Heart right ventricle (tissue), 16 donors: Measurements from ENCODE around the gene TRIP10. TPM values are rescaled to one million over a fixed set of nuclear protein-coding genes. Genes with fewer than 3 reads are reported as not detected.

ENCODE experiments used
- ATAC-seq, 8 donors: fragments of 200-7000 bp; cut with Tn5 transposase; one replicate each; pipeline ENCODE4 v1.9.1; 2020; ENCODE audit warnings: mild to moderate bottlenecking in 8 of 8, moderate library complexity in 8 of 8, moderate number of reproducible peaks in 1 of 8
- DNase-seq, 2 donors: peaks; one replicate each; pipeline ENCODE4 v3.0.0-alpha.2; 2020
- H3K27ac ChIP-seq, 10 donors: fragments of 200-600 bp; sonication (generic) in 2 of 10; one replicate each; pipeline versions ENCODE4 v1.5.0 to v1.8.0; 2020 to 2022; ENCODE audit warnings: mild to moderate bottlenecking in 3 of 10
- H3K27me3 ChIP-seq, 7 donors: fragments of 200-600 bp; one replicate each; pipeline ENCODE4 v1.8.0; 2021 to 2022; ENCODE audit warnings: mild to moderate bottlenecking in 2 of 7
- H3K36me3 ChIP-seq, 9 donors: fragments of 200-600 bp; sonication (generic) in 1 of 9; one replicate each; pipeline versions ENCODE4 v1.5.0 to v1.8.0; 2020 to 2022; ENCODE audit warnings: mild to moderate bottlenecking in 2 of 9
- H3K4me1 ChIP-seq, 9 donors: fragments of 200-600 bp; sonication (generic) in 1 of 9; one replicate each; pipeline versions ENCODE4 v1.5.0 to v1.8.0; 2020 to 2022; ENCODE audit warnings: mild to moderate bottlenecking in 4 of 9
- H3K4me3 ChIP-seq, 10 donors: fragments of 200-600 bp; sonication (generic) in 2 of 10; one replicate each; pipeline versions ENCODE4 v1.5.0 to v1.8.0; 2020 to 2022; ENCODE audit warnings: mild to moderate bottlenecking in 7 of 10, moderate library complexity in 2 of 10
- H3K9me3 ChIP-seq, 11 donors: fragments of 200-600 bp in 10 of 11; sonication (generic) in 2 of 11; one replicate each; pipeline versions ENCODE4 v1.5.0 to v1.8.0; 2013 to 2022; ENCODE audit warnings: mild to moderate bottlenecking in 2 of 11, control low read depth in 1 of 11, moderate library complexity in 1 of 11
- CTCF ChIP-seq, 9 donors: fragments of 200-600 bp; sonication (generic) in 2 of 9; IDR thresholded peaks; one replicate each; pipeline versions ENCODE4 v1.5.0 to v1.8.0; 2021 to 2022; ENCODE audit warnings: antibody characterized with exemption in 9 of 9, mild to moderate bottlenecking in 5 of 9, moderate library complexity in 1 of 9
- WGBS, 2 donors: extraction: QIAGEN DNeasy Blood & Tissue Kit; methylation state at CpG; one replicate each; pipeline ENCODE4 v1.1.7; 2013; ENCODE audit warnings: inconsistent platforms in 1 of 2; 5-methylcytosine and 5-hydroxymethylcytosine counted together
- intact Hi-C, 10 donors: fragments of 100-400 bp; cut with DNase I; formaldehyde crosslinking; loops; one replicate each; pipeline versions ENCODE4 v1.11.1 to v1.14.2; 2022
- polyA plus RNA-seq, 2 donors: library from polyadenylated mRNA; stranded (reverse); fragments of 200-250 nt; gene quantifications; one replicate each; pipeline ENCODE4 v1.2.3, GENCODE V29; 2013
- total RNA-seq, 10 donors: library from RNA; stranded (reverse); fragmentation: NEBNext Ultra II Directional in 3 of 10; extraction: Animal tissue kit (Norgen Biotek cat#: 25700) in 3 of 10; gene quantifications; one replicate each; pipeline versions ENCODE4 v1.2.1 to v1.2.4, GENCODE V29; 2021 to 2023
- donor health status: Arrhythmogenic right ventricular cardiomyopathy.
- donor health status: ischemic (EF 13 %, LVEDD 7.1; RV severe dilation, severe dysfunction).
- donor health status: healthy with polysubstance abuse.
- donor health status: DM: no; HTN: yes; CAD: no.
- donor health status: DM: no; HTN: no; CAD: no.
- donor health status: ischemic (EF 25% LVEDD 6.9; RV normal size, moderate dysfunction).
- donor health status: ischemic (EF 25% LVEDD 5.7; RV mildly dilated, moderate dysfunction).
- donor health status: healthy.
- donor health status: DM: yes; HTN: yes; CAD: no.
- donor health status: Ischemic cardiomyopathy.
- donor health status: ischemic (EF 35%, LVEDD 5.7; RV mildly dilated, moderate dysfunction).
- donor health status: nonischemic (EF 11% LVEDD 7.7; RV severe dilation, severe dysfunction).
- donor health status: DM: yes; HTN: yes; CAD: no.
- donor health status: PGD.
- donor health status: ischemic (EF 29% LVEDD 5.4; RV normal size, mild dysfunction).
- donor health status: nonischemic (EF 23%, LVEDD 6.1; RV moderate dilation, normal function).

The TRIP10 gene
- total and polyA plus RNA-seq, 12 donors = 60.6 to 314 (median 76.0) TPM

GRCh38 chr19:6766357-6767080, 27.0 kb downstream of the TRIP10 start:
- no peak for DNase-seq
- Histone ChIP-seq H3K4me3 (peak overlapping the region in 5 of 10 donors; percentile 25 to 55 (median 45)), H3K36me3 (no peaks in the 10 kb centered on the region), H3K27ac (peak overlapping the region in 3 of 10 donors; percentile 53 to 74 (median 70)), H3K27me3 (peaks cover 7 to 64% (median 34%) of the 10 kb centered on the region in 7 donors), H3K4me1 (peaks cover 3 to 37% (median 21%) of the 10 kb centered on the region in 9 donors), H3K9me3 (no peaks in the 10 kb centered on the region)
- no peak for TF ChIP-seq CTCF (IDR thresholded peaks at IDR 0.05)
- no peak for ATAC-seq
- intact Hi-C loops = loop anchor here in 2 of 10 donors (10.0 kb wide), 1 partner anchor 132 kb away; no protein-coding TSS in a partner anchor
- WGBS, 2 donors = 25 to 32% methylated on average over 16 of the region's 16 CpGs

- 0 to 2% methylated on average over 15 of the region's 15 CpGs for whole genome bisulfite sequencing, 2 donors
Measured at GRCh38 chr19:6767081-6767356, 27.5 kb downstream of the TRIP10 start.

GRCh38 chr19:6767357-6768235, 28.1 kb downstream of the TRIP10 start, which contains the start of gene SH2D3A:
TSS of gene SH2D3A (minus strand) at chr19:6767435. CDS start at chr19:6763748, 3,687 bp downstream.
- intact Hi-C loops = loop anchor here in 2 of 10 donors (10.0 kb wide), 1 partner anchor 133 kb away; no protein-coding TSS in a partner anchor

More at GRCh38 chr19:6767081-6767356, 27.5 kb downstream of the TRIP10 start:
- Histone ChIP-seq H3K4me3 (peak overlapping the region in 9 of 10 donors; percentile 21 to 55 (median 40)), H3K36me3 (no peaks in the 10 kb centered on the region), H3K4me1 (peaks cover 3 to 38% (median 21%) of the 10 kb centered on the region in 9 donors), H3K27me3 (peaks cover 7 to 65% (median 34%) of the 10 kb centered on the region in 7 donors), H3K9me3 (no peaks in the 10 kb centered on the region), H3K27ac (peak overlapping the region in 6 of 10 donors; percentile 45 to 74 (median 58))
- intact Hi-C loops = loop anchor here in 2 of 10 donors (10.0 kb wide), 1 partner anchor 132 kb away; no protein-coding TSS in a partner anchor
- ATAC-seq (peak in 7 of 8 donors; percentile 10 to 63 (median 48)), DNase-seq (no peak)
- no peak for TF ChIP-seq CTCF (IDR thresholded peaks at IDR 0.05)

More at GRCh38 chr19:6767357-6768235, 28.1 kb downstream of the TRIP10 start, which contains the start of gene SH2D3A:
- peak within 1 kb of the TSS in 6 of 10 donors; percentile 45 to 74 (median 58) for H3K27ac ChIP-seq
- 2 to 4% methylated on average over 47 of the region's 47 CpGs for WGBS, 2 donors
- H3K4me3 ChIP-seq = peak within 1 kb of the TSS in 9 of 10 donors; percentile 21 to 55 (median 40)
- ATAC-seq (peak; percentile 40 to 76 (median 70)), DNase-seq (peak; percentile 41 to 59)
- no peaks in the 10 kb centered on the region for H3K9me3 ChIP-seq
- H3K27me3 ChIP-seq = peaks cover 7 to 69% (median 34%) of the 10 kb centered on the region in 7 donors
- TF ChIP-seq CTCF (IDR thresholded peaks at IDR 0.05) = no peak
- peaks cover 3 to 38% (median 21%) of the 10 kb centered on the region in 9 donors for H3K4me1 ChIP-seq
- no peaks in the 10 kb centered on the region for H3K36me3 ChIP-seq
